Fibroblast of skin of right biceps (primary cell): Measurements from ENCODE around the gene FAM20C.

Source experiments
- DNase-seq: peaks from one replicate; pipeline ENCODE4 v3.0.0-alpha.2; 2013

Gene FAM20C

GRCh38 chr7:278081-278480 is 85.7 kb downstream of the FAM20C start:
- no peak for DNase-seq

- no peak for DNase-seq
Measured at GRCh38 chr7:279821-280220, 87.5 kb downstream of the FAM20C start.

- no peak for DNase-seq
Measured at GRCh38 chr7:280461-280860, 88.1 kb downstream of the FAM20C start.

- no peak for DNase-seq
Measured at GRCh38 chr7:281637-282036, 89.3 kb downstream of the FAM20C start.

- no peak for DNase-seq
Measured at GRCh38 chr7:282621-283020, 90.2 kb downstream of the FAM20C start.

- DNase-seq = no peak
Measured at GRCh38 chr7:284762-285722, 92.7 kb downstream of the FAM20C start.

GRCh38 chr7:285731-286130 is 93.4 kb downstream of the FAM20C start:
- no peak for DNase-seq

- no peak for DNase-seq
Measured at GRCh38 chr7:286266-286665, 93.9 kb downstream of the FAM20C start.

GRCh38 chr7:288671-289101 is 96.3 kb downstream of the FAM20C start:
- no peak for DNase-seq

- DNase-seq = no peak
Measured at GRCh38 chr7:289209-289755, 96.9 kb downstream of the FAM20C start.

- DNase-seq = no peak
Measured at GRCh38 chr7:289756-290553, 97.6 kb downstream of the FAM20C start, which contains the start of gene FOXL3. TSS of gene FOXL3 (plus strand) at chr7:290170. CDS start at chr7:290170, 0 bp downstream.

GRCh38 chr7:290554-291372 is 98.4 kb downstream of the FAM20C start:
- DNase-seq = no peak

- DNase-seq = no peak
Measured at GRCh38 chr7:291373-292092, 99.2 kb downstream of the FAM20C start.

- DNase-seq = no peak
Measured at GRCh38 chr7:292226-292625, 99.9 kb downstream of the FAM20C start.

- DNase-seq = no peak
Measured at GRCh38 chr7:292826-293225, 100.5 kb downstream of the FAM20C start.

- DNase-seq = no peak
Measured at GRCh38 chr7:293681-294439, 101.5 kb downstream of the FAM20C start.

- DNase-seq = no peak
Measured at GRCh38 chr7:294440-295154, 102.2 kb downstream of the FAM20C start.

GRCh38 chr7:295155-296154 is 103.1 kb downstream of the FAM20C start:
- DNase-seq = no peak

- DNase-seq = no peak
Measured at GRCh38 chr7:296373-296945, 104.1 kb downstream of the FAM20C start.
